Measurements from ENCODE around the gene SETD2.

SETD2 gene

GRCh38 chr3:46997453-46998091 is 166.3 kb downstream of the SETD2 start:
- no peak for DNase-seq

- peak; percentile 15 for DNase-seq
Measured at GRCh38 chr3:46996689-46997452, 167.0 kb downstream of the SETD2 start.

DNA sequence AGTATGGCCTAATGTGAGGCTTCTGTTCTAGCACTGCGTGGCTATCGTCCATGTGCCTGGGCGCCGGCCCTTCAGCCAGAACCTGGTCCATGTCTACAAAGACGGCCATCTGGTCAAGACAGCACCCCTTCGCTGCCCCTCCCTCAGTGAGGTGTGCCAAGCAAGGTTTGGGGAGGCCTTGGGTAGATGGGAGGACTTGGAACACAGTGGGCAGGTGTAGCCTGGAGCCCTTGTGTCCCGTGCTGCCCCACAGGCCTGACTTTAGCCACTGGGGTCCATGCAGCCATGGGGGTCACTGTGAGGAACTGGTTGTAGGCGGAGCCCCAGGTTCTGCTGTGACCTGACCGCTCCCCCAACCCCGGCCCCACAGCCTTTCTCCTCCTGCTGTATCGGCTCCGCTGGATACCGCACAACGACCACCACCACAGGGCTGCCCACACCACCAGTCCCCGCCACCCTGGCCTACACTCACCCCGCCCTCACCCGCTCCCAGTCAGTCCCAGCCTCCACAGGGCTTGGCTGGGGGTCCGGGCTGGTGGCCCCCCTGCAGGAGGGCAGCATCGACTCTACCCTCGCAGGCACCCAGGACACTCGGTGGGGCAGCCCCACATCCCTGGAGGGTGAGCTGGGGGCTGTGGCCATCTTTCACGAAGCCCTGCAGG is 167.9 kb downstream of the SETD2 start:
- DNase-seq = no peak

- no peak for DNase-seq
Measured at GRCh38 chr3:46994801-46995731, 168.8 kb downstream of the SETD2 start.

DNA sequence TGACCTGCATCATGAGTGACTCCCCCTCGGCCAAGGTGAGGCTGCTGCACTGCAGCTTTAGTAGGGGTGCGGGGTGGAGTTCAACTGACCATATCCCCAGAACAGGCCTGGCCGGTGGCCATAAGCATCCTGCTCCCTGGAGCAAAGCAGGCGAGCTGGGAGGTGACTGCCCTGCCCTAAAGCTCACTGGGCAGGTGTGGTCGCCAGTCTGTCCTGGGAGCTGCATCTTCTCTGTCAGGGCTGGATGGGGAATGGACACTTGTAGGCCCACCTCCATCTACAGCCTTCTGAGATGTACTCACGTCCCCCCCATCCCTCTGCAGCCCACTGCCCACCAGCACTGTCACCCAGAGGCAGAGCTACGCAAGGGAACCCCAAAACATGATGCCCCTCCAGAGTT is 169.9 kb downstream of the SETD2 start:
- DNase-seq = no peak

GRCh38 chr3:46993292-46993691 is 170.6 kb downstream of the SETD2 start:
- no peak for DNase-seq

GRCh38 chr3:46992231-46992630 is 171.7 kb downstream of the SETD2 start:
- no peak for DNase-seq

GRCh38 chr3:46991406-46992165 is 172.3 kb downstream of the SETD2 start:
- DNase-seq = no peak

- DNase-seq = no peak
Measured at GRCh38 chr3:46990573-46991374, 173.1 kb downstream of the SETD2 start.

- DNase-seq = no peak
Measured at GRCh38 chr3:46989146-46989810, 174.6 kb downstream of the SETD2 start.

DNA sequence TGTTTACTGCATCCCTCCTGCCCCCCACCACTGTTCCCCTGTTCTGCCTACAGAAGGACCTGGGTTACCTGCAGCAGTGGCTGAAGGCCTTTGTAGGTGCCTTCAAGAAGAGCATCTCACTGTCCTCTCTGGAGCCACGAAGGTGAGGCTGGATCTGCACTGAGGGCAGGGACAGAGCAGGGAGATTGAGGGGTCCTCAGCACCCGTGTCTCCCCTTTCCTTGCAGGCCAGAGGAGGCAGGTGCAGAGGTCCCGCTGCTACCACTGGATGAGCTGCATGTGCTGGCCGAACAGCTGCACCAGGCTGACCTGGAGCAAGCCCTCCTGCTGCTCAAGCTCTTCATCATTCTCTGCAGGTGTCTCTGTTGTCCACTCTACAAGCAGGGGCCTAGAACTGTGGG is 175.3 kb downstream of the SETD2 start:
- DNase-seq = no peak

DNA sequence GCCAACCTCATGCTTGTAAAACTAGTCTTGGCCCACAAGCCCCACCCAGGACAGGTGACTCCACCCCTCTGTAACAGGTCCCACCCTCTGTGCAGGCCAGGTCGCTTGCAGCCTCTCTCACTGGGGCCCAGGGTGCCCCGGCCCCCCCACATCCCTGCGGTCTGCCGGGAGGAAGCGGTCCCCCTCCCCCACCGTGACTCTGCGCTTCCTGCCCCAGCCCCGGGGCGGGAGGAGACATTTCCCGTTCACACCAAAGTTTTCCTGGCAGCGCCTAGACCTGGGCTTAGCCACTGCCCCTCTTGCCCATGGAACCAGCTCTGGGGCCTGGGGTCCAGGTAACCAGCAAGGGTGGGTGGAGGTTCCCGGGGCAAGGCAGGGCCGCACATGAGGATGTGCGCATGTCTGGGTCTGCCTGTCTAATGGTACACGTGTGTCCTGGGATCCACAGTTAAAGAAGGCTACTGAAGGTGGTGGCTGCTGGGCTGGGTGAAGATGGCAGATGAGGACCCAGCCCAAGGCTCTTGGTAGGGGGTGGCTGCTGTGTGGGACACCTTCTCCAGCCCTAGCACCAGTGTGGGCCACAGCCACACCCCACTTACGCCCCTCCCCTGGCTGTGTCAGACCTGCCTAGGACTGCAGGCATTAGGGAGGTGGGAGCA is 176.0 kb downstream of the SETD2 start:
- DNase-seq = peak; percentile 28

DNA sequence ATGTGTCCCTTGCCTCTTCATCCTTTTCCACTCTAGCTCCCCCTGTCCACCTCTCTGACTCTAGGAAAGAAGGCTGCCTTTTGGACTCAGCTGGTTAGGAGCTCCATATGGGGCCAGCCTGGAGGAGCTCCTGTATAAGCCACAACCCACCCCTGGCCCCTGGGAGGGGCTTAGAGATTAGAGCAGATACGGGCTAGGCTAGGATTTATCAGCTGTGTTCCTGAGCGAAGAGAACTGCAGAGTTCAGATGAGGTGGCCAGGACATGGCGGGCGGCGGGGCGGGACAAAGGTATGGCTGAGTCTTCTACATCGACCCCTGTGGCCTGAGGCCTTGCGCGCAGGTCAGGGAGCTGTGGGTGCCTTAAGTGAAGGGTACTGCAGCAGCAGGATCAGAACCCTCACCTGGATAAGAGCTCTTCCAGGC is 176.6 kb downstream of the SETD2 start:
- no peak for DNase-seq

DNA sequence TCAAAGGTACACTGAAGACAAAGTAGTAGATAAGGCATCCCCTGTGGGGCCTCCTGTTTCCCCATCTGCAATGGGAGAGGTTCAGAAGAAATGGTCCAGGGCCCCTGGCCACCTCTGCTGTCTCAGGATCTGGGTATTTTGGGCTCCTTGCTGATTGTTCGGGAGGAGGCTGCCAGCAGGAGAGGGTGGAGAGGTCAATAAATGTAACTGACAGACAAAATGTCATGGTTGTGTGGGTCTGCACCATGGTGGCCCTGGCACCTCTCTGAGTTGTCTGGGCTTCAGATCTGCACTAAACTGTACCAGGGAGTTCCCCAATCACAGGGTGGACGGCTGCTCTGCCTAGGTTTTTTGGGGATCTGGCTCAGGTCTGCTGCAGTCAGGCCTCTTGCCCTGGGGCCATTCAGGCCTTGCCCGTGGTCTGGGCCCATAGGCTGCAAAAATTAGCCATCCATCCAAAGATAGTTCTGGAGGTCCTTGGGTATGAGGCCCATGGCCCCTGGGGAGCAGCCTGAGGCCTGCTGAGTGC is 177.1 kb downstream of the SETD2 start:
- DNase-seq = no peak

DNA sequence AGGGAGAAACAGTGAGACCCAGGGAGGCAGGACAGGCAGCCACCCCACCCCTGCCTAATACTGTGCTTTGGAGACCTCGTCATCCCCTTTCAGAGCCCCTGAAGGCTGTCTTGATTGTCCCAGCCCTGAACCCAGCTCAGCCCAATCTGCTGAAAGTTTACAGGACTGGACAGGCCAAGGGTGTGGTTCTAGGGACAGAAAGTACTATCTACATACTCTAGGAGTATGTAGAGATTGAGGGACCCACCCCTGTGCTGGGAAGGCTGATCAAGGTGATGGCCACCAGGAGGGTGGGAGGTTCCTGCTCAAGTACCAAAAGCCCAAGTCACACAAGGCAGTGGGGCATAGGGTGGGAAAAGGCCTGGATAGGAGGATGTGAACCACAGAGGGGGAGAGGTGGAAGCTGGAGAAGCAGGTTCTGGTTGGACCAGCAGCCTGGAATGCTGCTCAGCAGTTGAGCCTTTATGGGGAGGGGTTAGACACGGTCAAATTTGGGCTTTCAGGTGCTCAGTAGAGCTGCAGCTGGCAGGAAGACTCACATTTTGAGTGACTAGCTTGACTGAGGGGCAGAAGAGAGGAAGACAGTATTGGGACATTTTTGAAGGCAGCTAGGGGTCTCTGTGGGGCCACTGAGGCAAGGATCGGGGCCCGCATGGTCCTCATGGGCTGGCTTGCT is 177.7 kb downstream of the SETD2 start:
- no peak for DNase-seq

DNA sequence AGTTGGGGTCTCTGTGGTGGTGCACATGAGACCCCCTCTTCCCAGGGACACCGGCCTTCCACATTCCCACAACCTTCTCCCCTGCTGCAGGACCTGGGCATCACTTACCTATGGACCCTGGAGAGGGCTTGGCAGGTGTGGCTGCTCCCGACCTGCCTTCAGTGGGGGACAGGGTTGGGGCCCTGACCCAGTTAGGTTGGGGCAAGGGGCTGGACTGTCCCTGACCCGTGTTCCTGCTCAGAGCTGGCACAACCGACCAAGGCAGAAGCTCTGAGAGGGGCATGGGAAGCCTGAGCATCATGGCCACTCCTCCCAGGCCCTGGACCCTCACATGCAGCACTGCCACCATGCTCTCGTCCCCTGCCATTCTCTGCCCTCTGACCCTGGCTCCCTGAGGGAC is 178.3 kb downstream of the SETD2 start:
- DNase-seq = no peak

DNA sequence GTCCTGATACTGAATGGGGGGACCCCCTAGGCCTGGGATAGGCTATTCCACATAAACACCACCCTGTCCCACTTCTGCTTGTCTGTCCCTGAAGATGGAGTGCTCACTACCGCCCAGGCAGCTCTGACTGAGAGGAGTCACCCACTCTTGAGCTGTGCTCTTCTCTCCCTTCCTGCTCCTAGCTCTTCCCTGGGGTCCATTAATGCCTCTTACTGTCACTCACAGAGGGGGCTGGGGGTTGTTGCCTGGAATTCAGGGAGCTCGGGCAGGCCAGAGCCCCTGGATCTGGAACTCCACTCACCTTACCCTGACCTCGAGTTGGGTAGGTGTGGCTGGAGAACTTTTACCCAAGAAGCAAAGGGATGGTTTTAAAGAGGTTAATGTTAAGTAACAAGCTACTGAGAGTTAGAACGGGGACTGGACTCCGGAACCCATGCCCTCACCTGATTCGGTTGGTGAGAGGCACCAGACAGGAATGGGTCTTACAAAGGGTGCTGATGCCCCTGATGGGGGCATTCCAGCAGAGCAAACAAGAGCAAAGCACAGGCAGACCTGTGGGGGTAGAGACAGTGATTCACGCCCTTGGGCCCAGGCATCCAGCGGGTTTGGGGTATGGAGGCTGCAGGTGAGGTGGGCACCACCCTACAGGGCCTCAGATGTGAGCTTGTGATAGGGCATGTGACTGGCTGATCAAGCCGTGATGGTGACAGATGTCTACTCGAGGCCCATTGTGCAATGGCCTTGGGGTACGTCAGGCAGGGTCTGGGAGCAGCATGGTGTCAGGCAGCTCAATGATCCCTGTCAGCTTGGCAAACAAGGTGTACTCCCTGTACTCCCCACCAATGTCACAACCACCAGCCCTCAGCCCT is 179.1 kb downstream of the SETD2 start:
- DNase-seq = no peak

DNA sequence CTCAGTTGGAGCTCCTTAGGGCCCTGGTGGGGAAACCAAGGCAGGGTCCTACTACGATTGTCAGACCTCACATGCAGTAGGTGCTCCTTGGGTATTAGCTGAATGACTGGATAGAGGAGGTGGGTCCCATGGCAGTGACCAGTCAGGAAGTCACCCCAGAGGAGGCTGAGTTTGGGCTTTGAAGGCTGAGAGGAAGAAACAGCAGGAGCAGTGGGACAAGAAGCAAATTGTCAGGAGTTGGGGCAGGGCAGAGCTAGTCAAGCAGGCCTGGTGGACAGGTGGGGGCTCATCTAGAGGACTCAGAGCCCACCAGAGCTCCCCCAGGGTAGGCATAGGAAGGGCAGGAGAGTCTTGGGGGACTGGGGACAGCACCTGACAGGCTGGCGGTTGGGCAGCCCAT is 181.4 kb downstream of the SETD2 start:
- no peak for DNase-seq

Data from fibroblast of skin of abdomen (primary cell).